GM21825 (cell line): ENCODE data around the gene TTC16.

Experiments
- ATAC-seq: cut with Tn5 transposase; IDR thresholded peaks from one replicate; pipeline ENCODE4 v1.9.1; 2021; ENCODE audit warnings: mild to moderate bottlenecking, moderate library complexity; ENCODE audit not compliant: unreplicated experiment

TTC16 gene

GRCh38 chr9:127715470-127716337 lies at the start of gene TTC16, which contains the start of gene PTRH1:
TSS of gene TTC16 (plus strand) at chr9:127716079. CDS start at chr9:127716146, 67 bp downstream.
TSS of gene PTRH1 (minus strand) at chr9:127715663. CDS start at chr9:127715639, 24 bp downstream.
- peak; percentile 84 for ATAC-seq

- no peak for ATAC-seq
Observed at GRCh38 chr9:127667127-127667844, 48.6 kb upstream of the TTC16 start.

GRCh38 chr9:127667906-127668305 lies 48.0 kb upstream of the TTC16 start:
- no peak for ATAC-seq

GRCh38 chr9:127673234-127673633 lies 42.6 kb upstream of the TTC16 start:
- ATAC-seq = no peak

- no peak for ATAC-seq
Observed at GRCh38 chr9:127676638-127677037, 39.2 kb upstream of the TTC16 start.

GRCh38 chr9:127679506-127679905 lies 36.4 kb upstream of the TTC16 start:
- ATAC-seq = no peak

GRCh38 chr9:127680226-127680625 lies 35.7 kb upstream of the TTC16 start:
- no peak for ATAC-seq

- ATAC-seq = no peak
Observed at GRCh38 chr9:127680846-127681245, 35.0 kb upstream of the TTC16 start.

GRCh38 chr9:127682351-127683136 lies 33.3 kb upstream of the TTC16 start:
- no peak for ATAC-seq

GRCh38 chr9:127683723-127684122 lies 32.2 kb upstream of the TTC16 start:
- ATAC-seq = no peak

GRCh38 chr9:127684576-127684975 lies 31.3 kb upstream of the TTC16 start:
- ATAC-seq = no peak

GRCh38 chr9:127686461-127687393 lies 29.2 kb upstream of the TTC16 start:
- no peak for ATAC-seq

GRCh38 chr9:127689329-127690000 lies 26.4 kb upstream of the TTC16 start:
- ATAC-seq = no peak

GRCh38 chr9:127690735-127691134 lies 25.1 kb upstream of the TTC16 start:
- ATAC-seq = no peak

GRCh38 chr9:127692071-127692470 lies 23.8 kb upstream of the TTC16 start:
- no peak for ATAC-seq

GRCh38 chr9:127693143-127693542 lies 22.7 kb upstream of the TTC16 start:
- ATAC-seq = no peak

- ATAC-seq = no peak
Observed at GRCh38 chr9:127693697-127694096, 22.2 kb upstream of the TTC16 start.

GRCh38 chr9:127694890-127695720 lies 20.8 kb upstream of the TTC16 start:
- ATAC-seq = no peak

- ATAC-seq = no peak
Observed at GRCh38 chr9:127697575-127697974, 18.3 kb upstream of the TTC16 start.
